Parathyroid adenoma (tissue), 2 donors: ENCODE data around the gene TMEM81.

Experiments
- H2AFZ ChIP-seq: fragments of 300-600 bp; sonication (generic); one replicate; pipeline ENCODE4 v1.7.0; 2017; ENCODE audit warnings: antibody characterized with exemption, mild to moderate bottlenecking
- H3K27ac ChIP-seq: fragments of 300-600 bp; sonication (generic); one replicate; pipeline ENCODE4 v1.7.0; 2017
- H3K27me3 ChIP-seq: fragments of 300-600 bp; sonication (generic); one replicate; pipeline ENCODE4 v1.7.0; 2017; ENCODE audit warnings: low read length; ENCODE audit not compliant: control insufficient read depth, insufficient read depth
- H3K36me3 ChIP-seq: fragments of 300-600 bp; sonication (generic); one replicate; pipeline ENCODE4 v1.7.0; 2017; ENCODE audit warnings: low read length; ENCODE audit not compliant: control insufficient read depth, insufficient read depth
- H3K4me1 ChIP-seq: fragments of 300-600 bp; sonication (generic); one replicate; pipeline ENCODE4 v1.7.0; 2017; ENCODE audit warnings: control low read depth
- H3K4me2 ChIP-seq: fragments of 300-600 bp; sonication (generic); one replicate; pipeline ENCODE4 v1.7.0; 2017; ENCODE audit warnings: low read length
- H3K4me3 ChIP-seq: fragments of 300-600 bp; sonication (generic); one replicate; pipeline ENCODE4 v1.7.0; 2017; ENCODE audit warnings: low read depth, low read length
- H3K79me2 ChIP-seq: fragments of 300-600 bp; sonication (generic); one replicate; pipeline ENCODE4 v1.7.0; 2017; ENCODE audit warnings: control low read depth
- H3K9ac ChIP-seq: fragments of 300-600 bp; sonication (generic); one replicate; pipeline ENCODE4 v1.7.0; 2017; ENCODE audit warnings: mild to moderate bottlenecking
- H3K9me3 ChIP-seq: fragments of 300-600 bp; sonication (generic); one replicate; pipeline ENCODE4 v1.7.0; 2017; ENCODE audit warnings: low read length; ENCODE audit not compliant: control insufficient read depth
- CTCF ChIP-seq: fragments of 300-600 bp; sonication (generic); IDR thresholded peaks from one replicate; pipeline ENCODE4 v1.7.0; 2017; ENCODE audit warnings: antibody characterized with exemption, mild to moderate bottlenecking
- donor health status: primary hyperparathyroidism.

TMEM81 gene

GRCh38 chr1:205038132-205038786 is 46.0 kb downstream of the TMEM81 start:
- no peaks in the 10 kb centered on the region for H3K4me1 ChIP-seq
- H3K4me3 ChIP-seq, result no peak overlapping the region
- H3K27me3 ChIP-seq, result no peaks in the 10 kb centered on the region
- H3K9me3 ChIP-seq, result no peaks in the 10 kb centered on the region
- H3K9ac ChIP-seq, result no peak overlapping the region
- TF ChIP-seq CTCF, result no peak
- no peak overlapping the region for H2AFZ ChIP-seq
- H3K27ac ChIP-seq, result no peak overlapping the region
- no peaks in the 10 kb centered on the region for H3K36me3 ChIP-seq
- no peaks in the 10 kb centered on the region for H3K79me2 ChIP-seq
- H3K4me2 ChIP-seq, result no peak overlapping the region

GRCh38 chr1:205037539-205037938 is 46.7 kb downstream of the TMEM81 start:
- no peak overlapping the region for H3K4me3 ChIP-seq
- no peaks in the 10 kb centered on the region for H3K9me3 ChIP-seq
- H3K4me2 ChIP-seq, result no peak overlapping the region
- H3K36me3 ChIP-seq, result no peaks in the 10 kb centered on the region
- H3K79me2 ChIP-seq, result no peaks in the 10 kb centered on the region
- H3K27ac ChIP-seq, result no peak overlapping the region
- H3K27me3 ChIP-seq, result no peaks in the 10 kb centered on the region
- H3K4me1 ChIP-seq, result no peaks in the 10 kb centered on the region
- no peak overlapping the region for H2AFZ ChIP-seq
- no peak overlapping the region for H3K9ac ChIP-seq
- TF ChIP-seq CTCF, result no peak
